GDM1 (cell line): ENCODE measurements around the gene FUT7.
A peak's percentile ranks its signal among the peaks of the same experiment; 100 is the strongest.
"Not testable (repeated sequence)": the region's sequence is repeated elsewhere in the genome, so short reads cannot be mapped to it uniquely, and the experiment has no call there.

Experiments
- DNase-seq: peaks from one replicate; lab custom pipeline; 2025; lab: John Stamatoyannopoulos, UW

Gene FUT7

GRCh38 chr9:137066096-137066861, 34.4 kb upstream of the FUT7 start:
- no peak for DNase-seq

- no peak for DNase-seq
These were observed 33.6 kb upstream of the FUT7 start for GRCh38 chr9:137065336-137065967.

GRCh38 chr9:137064880-137065164, 32.9 kb upstream of the FUT7 start:
- no peak for DNase-seq

GRCh38 chr9:137064027-137064879, 32.4 kb upstream of the FUT7 start:
- DNase-seq = peak; percentile 48

- no peak for DNase-seq
These were observed 31.6 kb upstream of the FUT7 start for GRCh38 chr9:137063311-137064026.

- not testable (repeated sequence) for DNase-seq
These were observed 30.9 kb upstream of the FUT7 start for GRCh38 chr9:137062798-137063197.

- no peak for DNase-seq
These were observed 30.5 kb upstream of the FUT7 start for GRCh38 chr9:137062384-137062783.

- no peak for DNase-seq
These were observed 26.8 kb upstream of the FUT7 start for GRCh38 chr9:137058521-137059234.

GRCh38 chr9:137057545-137057944, 25.7 kb upstream of the FUT7 start:
- no peak for DNase-seq

GRCh38 chr9:137056739-137057415, 25.0 kb upstream of the FUT7 start:
- DNase-seq = no peak

GRCh38 chr9:137055385-137056364, 23.8 kb upstream of the FUT7 start:
- no peak for DNase-seq

GRCh38 chr9:137054932-137055384, 23.1 kb upstream of the FUT7 start:
- no peak for DNase-seq

GRCh38 chr9:137053944-137054931, 22.4 kb upstream of the FUT7 start, which contains the start of gene ENTPD2:
ENTPD2 (minus strand) TSS chr9:137054061; CDS start chr9:137053997, 64 bp downstream.
- no peak for DNase-seq

GRCh38 chr9:137052998-137053943, 21.4 kb upstream of the FUT7 start:
- DNase-seq = no peak

GRCh38 chr9:137052293-137052692, 20.4 kb upstream of the FUT7 start:
- no peak for DNase-seq

GRCh38 chr9:137051145-137051724, 19.3 kb upstream of the FUT7 start:
- DNase-seq = no peak

- DNase-seq = no peak
These were observed 18.7 kb upstream of the FUT7 start for GRCh38 chr9:137050570-137050969.
